ENCODE data around the gene UST. TPM values are rescaled to one million over a fixed set of nuclear protein-coding genes. Genes with fewer than 3 reads are reported as not detected.
A peak's percentile ranks its signal among the peaks of the same experiment; 100 is the strongest.
"Not testable (repeated sequence)": the region's sequence is repeated elsewhere in the genome, so short reads cannot be mapped to it uniquely, and the experiment has no call there.

UST gene
- total and polyA plus RNA-seq, 4 donors = 8.4 to 21.5 (median 14.1) TPM

- no peak for DNase-seq
- H3K4me3 ChIP-seq (ENCODE audit: low read length in 2 of 2) = no peak overlapping the region
- 48 to 72% methylated on average over 2 of the region's 2 CpGs for WGBS, 2 donors
- H3K27me3 ChIP-seq (ENCODE audit: control insufficient read depth in 1 of 2, insufficient read depth in 2 of 2, low read length in 1 of 2) = no peaks in the 10 kb centered on the region
- no peak for ATAC-seq (ENCODE audit: low FRiP score)
- H3K27ac ChIP-seq (ENCODE audit: low read depth in 1 of 2, low read length in 2 of 2) = no peak overlapping the region
- no peaks in the 10 kb centered on the region for H3K36me3 ChIP-seq (ENCODE audit: control insufficient read depth in 1 of 2, insufficient read depth in 2 of 2, low read length in 1 of 2)
- peaks cover 5 to 7% of the 10 kb centered on the region in 2 donors for H3K4me1 ChIP-seq (ENCODE audit: control insufficient read depth in 1 of 2, insufficient read depth in 2 of 2, low read length in 2 of 2)
- H3K9me3 ChIP-seq (ENCODE audit: control insufficient read depth, low read length) = no peaks in the 10 kb centered on the region
- intact Hi-C loops (cut with DNase I) = no loop called here
These were observed 11.2 kb downstream of the UST start for GRCh38 chr6:148757944-148758480.

- Histone ChIP-seq H3K4me3 (ENCODE audit: low read length in 2 of 2) (no peak overlapping the region), H3K27me3 (ENCODE audit: control insufficient read depth in 1 of 2, insufficient read depth in 2 of 2, low read length in 1 of 2) (no peaks in the 10 kb centered on the region), H3K4me1 (ENCODE audit: control insufficient read depth in 1 of 2, insufficient read depth in 2 of 2, low read length in 2 of 2) (peaks cover 5 to 7% of the 10 kb centered on the region in 2 donors), H3K36me3 (ENCODE audit: control insufficient read depth in 1 of 2, insufficient read depth in 2 of 2, low read length in 1 of 2) (no peaks in the 10 kb centered on the region), H3K9me3 (ENCODE audit: control insufficient read depth, low read length) (no peaks in the 10 kb centered on the region), H3K27ac (ENCODE audit: low read depth in 1 of 2, low read length in 2 of 2) (no peak overlapping the region)
- DNase-seq (peak in 1 of 2 donors; percentile 61), ATAC-seq (ENCODE audit: low FRiP score) (no peak)
- intact Hi-C loops (cut with DNase I) = no loop called here
- 90 to 94% methylated on average over 6 of the region's 6 CpGs for WGBS, 2 donors
These were observed 11.7 kb downstream of the UST start for GRCh38 chr6:148758492-148758891.

- intact Hi-C loops (cut with DNase I) = no loop called here
- Histone ChIP-seq H3K4me3 (ENCODE audit: low read length in 2 of 2) (no peak overlapping the region), H3K4me1 (ENCODE audit: control insufficient read depth in 1 of 2, insufficient read depth in 2 of 2, low read length in 2 of 2) (peaks cover 5 to 7% of the 10 kb centered on the region in 2 donors), H3K27me3 (ENCODE audit: control insufficient read depth in 1 of 2, insufficient read depth in 2 of 2, low read length in 1 of 2) (no peaks in the 10 kb centered on the region), H3K9me3 (ENCODE audit: control insufficient read depth, low read length) (no peaks in the 10 kb centered on the region), H3K36me3 (ENCODE audit: control insufficient read depth in 1 of 2, insufficient read depth in 2 of 2, low read length in 1 of 2) (no peaks in the 10 kb centered on the region), H3K27ac (ENCODE audit: low read depth in 1 of 2, low read length in 2 of 2) (peak overlapping the region; percentile 47 to 52)
- DNase-seq = no peak
- WGBS, 2 donors = 83% methylated on average over 1 of the region's 1 CpG
- no peak for ATAC-seq (ENCODE audit: low FRiP score)
These were observed 13.4 kb downstream of the UST start for GRCh38 chr6:148760258-148760534.

- peak overlapping the region; percentile 0 to 60 for H3K4me3 ChIP-seq (ENCODE audit: low read length in 2 of 2)
- no peaks in the 10 kb centered on the region for H3K9me3 ChIP-seq (ENCODE audit: control insufficient read depth, low read length)
- ATAC-seq (ENCODE audit: low FRiP score) = peak; percentile 92
- H3K27ac ChIP-seq (ENCODE audit: low read depth in 1 of 2, low read length in 2 of 2) = peak overlapping the region; percentile 52 to 98
- no peaks in the 10 kb centered on the region for H3K27me3 ChIP-seq (ENCODE audit: control insufficient read depth in 1 of 2, insufficient read depth in 2 of 2, low read length in 1 of 2)
- no peaks in the 10 kb centered on the region for H3K36me3 ChIP-seq (ENCODE audit: control insufficient read depth in 1 of 2, insufficient read depth in 2 of 2, low read length in 1 of 2)
- WGBS, 2 donors = 5 to 6% methylated on average over 14 of the region's 14 CpGs
- H3K4me1 ChIP-seq (ENCODE audit: control insufficient read depth in 1 of 2, insufficient read depth in 2 of 2, low read length in 2 of 2) = peaks cover 5 to 7% of the 10 kb centered on the region in 2 donors
- DNase-seq = peak; percentile 79 to 87
- intact Hi-C loops (cut with DNase I) = no loop called here
These were observed 14.0 kb downstream of the UST start for GRCh38 chr6:148760568-148761526.

- intact Hi-C loops (cut with DNase I) = no loop called here
- ATAC-seq (ENCODE audit: low FRiP score) = peak; percentile 31
These were observed 14.7 kb downstream of the UST start for GRCh38 chr6:148761527-148762011.

GRCh38 chr6:148762231-148762630, 15.4 kb downstream of the UST start:
- Histone ChIP-seq H3K27me3 (ENCODE audit: control insufficient read depth in 1 of 2, insufficient read depth in 2 of 2, low read length in 1 of 2) (no peaks in the 10 kb centered on the region), H3K36me3 (ENCODE audit: control insufficient read depth in 1 of 2, insufficient read depth in 2 of 2, low read length in 1 of 2) (no peaks in the 10 kb centered on the region), H3K9me3 (ENCODE audit: control insufficient read depth, low read length) (no peaks in the 10 kb centered on the region), H3K4me1 (ENCODE audit: control insufficient read depth in 1 of 2, insufficient read depth in 2 of 2, low read length in 2 of 2) (peaks cover 5% of the 10 kb centered on the region in 2 donors), H3K27ac (ENCODE audit: low read depth in 1 of 2, low read length in 2 of 2) (peak overlapping the region in 1 of 2 donors; percentile 60), H3K4me3 (ENCODE audit: low read length in 2 of 2) (no peak overlapping the region)
- intact Hi-C loops (cut with DNase I) = no loop called here
- ATAC-seq (ENCODE audit: low FRiP score) (no peak), DNase-seq (no peak)
- 59 to 74% methylated on average over 1 of the region's 1 CpG for whole genome bisulfite sequencing, 2 donors

More at GRCh38 chr6:148761527-148762011, 14.7 kb downstream of the UST start:
- Histone ChIP-seq H3K27ac (ENCODE audit: low read depth in 1 of 2, low read length in 2 of 2) (peak overlapping the region; percentile 39 to 44), H3K36me3 (ENCODE audit: control insufficient read depth in 1 of 2, insufficient read depth in 2 of 2, low read length in 1 of 2) (no peaks in the 10 kb centered on the region), H3K4me3 (ENCODE audit: low read length in 2 of 2) (peak overlapping the region in 1 of 2 donors; percentile 0), H3K27me3 (ENCODE audit: control insufficient read depth in 1 of 2, insufficient read depth in 2 of 2, low read length in 1 of 2) (no peaks in the 10 kb centered on the region), H3K4me1 (ENCODE audit: control insufficient read depth in 1 of 2, insufficient read depth in 2 of 2, low read length in 2 of 2) (peaks cover 5 to 10% of the 10 kb centered on the region in 2 donors), H3K9me3 (ENCODE audit: control insufficient read depth, low read length) (no peaks in the 10 kb centered on the region)
- DNase-seq = peak in 1 of 2 donors; percentile 68
- 1 to 9% methylated on average over 8 of the region's 8 CpGs for WGBS, 2 donors

- H3K4me1 ChIP-seq (ENCODE audit: control insufficient read depth in 1 of 2, insufficient read depth in 2 of 2, low read length in 2 of 2); intact Hi-C loops (cut with DNase I); DNase-seq; H3K36me3 ChIP-seq (ENCODE audit: control insufficient read depth in 1 of 2, insufficient read depth in 2 of 2, low read length in 1 of 2); H3K27ac ChIP-seq (ENCODE audit: low read depth in 1 of 2, low read length in 2 of 2); H3K9me3 ChIP-seq (ENCODE audit: control insufficient read depth, low read length); H3K4me3 ChIP-seq (ENCODE audit: low read length in 2 of 2); H3K27me3 ChIP-seq (ENCODE audit: control insufficient read depth in 1 of 2, insufficient read depth in 2 of 2, low read length in 1 of 2); ATAC-seq (ENCODE audit: low FRiP score): not testable (repeated sequence)
- WGBS, 2 donors = 73 to 89% methylated on average over 10 of the region's 10 CpGs
These were observed 17.6 kb downstream of the UST start for GRCh38 chr6:148764259-148765020.

- no peak overlapping the region for H3K27ac ChIP-seq (ENCODE audit: low read depth in 1 of 2, low read length in 2 of 2)
- no peak for ATAC-seq (ENCODE audit: low FRiP score)
- no peak overlapping the region for H3K4me3 ChIP-seq (ENCODE audit: low read length in 2 of 2)
- H3K4me1 ChIP-seq (ENCODE audit: control insufficient read depth in 1 of 2, insufficient read depth in 2 of 2, low read length in 2 of 2) = peaks cover 0 to 6% of the 10 kb centered on the region in 2 donors
- intact Hi-C loops (cut with DNase I) = no loop called here
- no peaks in the 10 kb centered on the region for H3K9me3 ChIP-seq (ENCODE audit: control insufficient read depth, low read length)
- no peak for DNase-seq
- no peaks in the 10 kb centered on the region for H3K27me3 ChIP-seq (ENCODE audit: control insufficient read depth in 1 of 2, insufficient read depth in 2 of 2, low read length in 1 of 2)
- no peaks in the 10 kb centered on the region for H3K36me3 ChIP-seq (ENCODE audit: control insufficient read depth in 1 of 2, insufficient read depth in 2 of 2, low read length in 1 of 2)
- whole genome bisulfite sequencing, 2 donors = 77 to 82% methylated on average over 5 of the region's 5 CpGs
These were observed 19.3 kb downstream of the UST start for GRCh38 chr6:148765898-148766808.

All from aorta (tissue), 5 donors.